ENCODE results near the gene FLACC1. TPM values are rescaled to one million over a fixed set of nuclear protein-coding genes. Genes with fewer than 3 reads are reported as not detected.

The FLACC1 gene
- total and polyA plus RNA-seq, 2 donors (not counting 1 experiment from before 2014, with no cell fraction given), result 1.5 to 5.0 TPM

DNA sequence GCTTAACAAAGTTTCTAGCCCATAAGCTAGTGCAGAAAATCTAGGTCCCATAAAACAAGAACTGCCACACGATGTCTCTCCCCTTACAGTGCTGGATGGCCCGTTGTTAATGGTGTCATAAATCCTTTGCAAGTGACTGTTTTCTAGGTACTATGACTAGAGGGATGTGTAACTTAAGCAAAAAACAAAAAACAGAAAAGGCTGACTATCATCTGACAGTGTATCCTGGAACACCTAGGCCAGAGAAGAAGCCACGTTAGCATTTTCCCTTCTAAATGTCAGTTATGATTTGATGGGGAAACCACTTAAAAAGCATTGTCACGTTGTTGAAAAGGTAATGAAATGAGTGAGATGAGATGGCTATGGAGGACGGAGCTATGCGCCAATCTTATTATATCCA lies 94.4 kb downstream of the FLACC1 start:
- Histone ChIP-seq H3K4me3 (ENCODE audit: control extremely low read depth in 1 of 5, extremely low read depth in 1 of 5, insufficient read depth in 1 of 5, low read depth in 2 of 5, low read length in 4 of 5) (peak overlapping the region in 3 of 5 experiments; percentile 7 to 42 (median 16)), H3K9ac (ENCODE audit: low read length) (peak overlapping the region; percentile 44), H3K27me3 (replicated peaks in 1 of 4; ENCODE audit: control extremely low read depth in 1 of 4, control insufficient read depth in 3 of 4, insufficient read depth in 4 of 4, low read length in 3 of 4) (no peaks in the 10 kb centered on the region)

GRCh38 chr2:201261906-201262305 lies 95.2 kb downstream of the FLACC1 start:
- peaks cover 75% of the 10 kb centered on the region for H3K79me2 ChIP-seq (ENCODE audit: control insufficient read depth, insufficient read depth, low read length)
- ChIA-PET POLR2A (interaction anchor here (2.4 to 2.8 kb wide), 3 partner anchors 25 to 144 kb away, joined by 8 to 14 read pairs (median 14); no protein-coding TSS in a partner anchor), CTCF (interaction anchor here (0.9 to 10.9 kb wide), 10 partner anchors 8 to 103 kb away, joined by 3 to 123 read pairs (median 6); partner anchors contain the start of gene CASP10)
- no peaks in the 10 kb centered on the region for H3K9me3 ChIP-seq (ENCODE audit: control extremely low read depth in 1 of 3, control insufficient read depth in 2 of 3, insufficient read depth in 1 of 3, low read length in 2 of 3)
- H3K4me3 ChIP-seq (ENCODE audit: control extremely low read depth in 1 of 5, extremely low read depth in 1 of 5, insufficient read depth in 1 of 5, low read depth in 2 of 5, low read length in 4 of 5), result peak overlapping the region; percentile 74 to 97 (median 79)
- H3K4me2 ChIP-seq (replicated peaks; ENCODE audit: low read depth, low read length, poor library complexity, severe bottlenecking), result peak overlapping the region; percentile 87
- no CpG with 5 or more reads among the region's 2 CpGs for WGBS (ENCODE audit: insufficient coverage)
- peak overlapping the region; percentile 84 for H3K9ac ChIP-seq (ENCODE audit: low read length)
- TF ChIP-seq, protein P1, sequence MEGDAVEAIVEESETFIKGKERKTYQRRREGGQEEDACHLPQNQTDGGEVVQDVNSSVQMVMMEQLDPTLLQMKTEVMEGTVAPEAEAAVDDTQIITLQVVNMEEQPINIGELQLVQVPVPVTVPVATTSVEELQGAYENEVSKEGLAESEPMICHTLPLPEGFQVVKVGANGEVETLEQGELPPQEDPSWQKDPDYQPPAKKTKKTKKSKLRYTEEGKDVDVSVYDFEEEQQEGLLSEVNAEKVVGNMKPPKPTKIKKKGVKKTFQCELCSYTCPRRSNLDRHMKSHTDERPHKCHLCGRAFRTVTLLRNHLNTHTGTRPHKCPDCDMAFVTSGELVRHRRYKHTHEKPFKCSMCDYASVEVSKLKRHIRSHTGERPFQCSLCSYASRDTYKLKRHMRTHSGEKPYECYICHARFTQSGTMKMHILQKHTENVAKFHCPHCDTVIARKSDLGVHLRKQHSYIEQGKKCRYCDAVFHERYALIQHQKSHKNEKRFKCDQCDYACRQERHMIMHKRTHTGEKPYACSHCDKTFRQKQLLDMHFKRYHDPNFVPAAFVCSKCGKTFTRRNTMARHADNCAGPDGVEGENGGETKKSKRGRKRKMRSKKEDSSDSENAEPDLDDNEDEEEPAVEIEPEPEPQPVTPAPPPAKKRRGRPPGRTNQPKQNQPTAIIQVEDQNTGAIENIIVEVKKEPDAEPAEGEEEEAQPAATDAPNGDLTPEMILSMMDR (IDR thresholded peaks at IDR 0.05), result no peak
- TF ChIP-seq EZH2 (IDR thresholded peaks at IDR 0.05; ENCODE audit: borderline replicate concordance, insufficient read depth, low read depth, low read length, poor library complexity, severe bottlenecking), result no peak
- H2AFZ ChIP-seq (ENCODE audit: insufficient read depth, low read depth, low read length, poor library complexity, severe bottlenecking), result peak overlapping the region; percentile 43
- H3K36me3 ChIP-seq (replicated peaks in 1 of 2; ENCODE audit: control extremely low read depth in 1 of 2, control insufficient read depth in 1 of 2, extremely low read depth in 1 of 2, insufficient read depth in 2 of 2, low read length in 1 of 2), result peaks cover 4 to 12% of the 10 kb centered on the region in 2 experiments
- DNase-seq (no peak), ATAC-seq (ENCODE audit: low read depth) (no peak)
- intact Hi-C loops (cut with micrococcal nuclease), result loop anchor here (2.0 to 5.0 kb wide), 2 partner anchors 15 to 380 kb away; partner anchors contain the start of gene TMEM237
- H3K4me3 Mint-ChIP-seq, result peak overlapping the region; percentile 97
- H3K27me3 Mint-ChIP-seq, result no peaks in the 10 kb centered on the region
- peak overlapping the region; percentile 40 to 98 for H3K27ac ChIP-seq (ENCODE audit: low read length in 2 of 2)
- peaks cover 80% of the 10 kb centered on the region for H3K4me1 Mint-ChIP-seq
- H3K27me3 ChIP-seq (replicated peaks in 1 of 4; ENCODE audit: control extremely low read depth in 1 of 4, control insufficient read depth in 3 of 4, insufficient read depth in 4 of 4, low read length in 3 of 4), result no peaks in the 10 kb centered on the region
- peaks cover 21% of the 10 kb centered on the region for H4K20me1 ChIP-seq (ENCODE audit: control insufficient read depth, insufficient read depth, low read length, poor library complexity, severe bottlenecking)
- H3K9me3 Mint-ChIP-seq (ENCODE audit: insufficient read depth), result no peaks in the 10 kb centered on the region
- peak overlapping the region; percentile 99 for H3K27ac Mint-ChIP-seq
- peaks cover 59 to 72% of the 10 kb centered on the region in 2 donors for H3K4me1 ChIP-seq (ENCODE audit: control insufficient read depth in 2 of 2, insufficient read depth in 2 of 2, low read length in 2 of 2)

More for the DNA sequence above, 94.4 kb downstream of the FLACC1 start:
- Histone ChIP-seq H3K9me3 (ENCODE audit: control extremely low read depth in 1 of 3, control insufficient read depth in 2 of 3, insufficient read depth in 1 of 3, low read length in 2 of 3) (no peaks in the 10 kb centered on the region), H2AFZ (ENCODE audit: insufficient read depth, low read depth, low read length, poor library complexity, severe bottlenecking) (peak overlapping the region; percentile 21), H3K27ac (ENCODE audit: low read length in 2 of 2) (peak overlapping the region; percentile 19 to 37), H3K4me1 (ENCODE audit: control insufficient read depth in 2 of 2, insufficient read depth in 2 of 2, low read length in 2 of 2) (peaks cover 54 to 64% of the 10 kb centered on the region in 2 donors), H4K20me1 (ENCODE audit: control insufficient read depth, insufficient read depth, low read length, poor library complexity, severe bottlenecking) (peaks cover 29% of the 10 kb centered on the region), H3K79me2 (ENCODE audit: control insufficient read depth, insufficient read depth, low read length) (peaks cover 83% of the 10 kb centered on the region), H3K36me3 (replicated peaks in 1 of 2; ENCODE audit: control extremely low read depth in 1 of 2, control insufficient read depth in 1 of 2, extremely low read depth in 1 of 2, insufficient read depth in 2 of 2, low read length in 1 of 2) (peaks cover 9 to 20% of the 10 kb centered on the region in 2 experiments), H3K4me2 (replicated peaks; ENCODE audit: low read depth, low read length, poor library complexity, severe bottlenecking) (peak overlapping the region; percentile 87)
- POLR2A ChIA-PET, result no interaction called here
- intact Hi-C loops (cut with micrococcal nuclease), result loop anchor here (5.0 kb wide), 1 partner anchor 380 kb away; the partner anchor contains the start of gene TMEM237
- CTCF ChIA-PET, result interaction anchor here (1.1 to 10.9 kb wide), 7 partner anchors 11 to 102 kb away, joined by 3 to 123 read pairs (median 8); partner anchors contain the start of gene CASP10
- peaks cover 80% of the 10 kb centered on the region for H3K4me1 Mint-ChIP-seq
- H3K27me3 Mint-ChIP-seq, result no peaks in the 10 kb centered on the region
- H3K4me3 Mint-ChIP-seq, result peak overlapping the region; percentile 68
- no CpG with 5 or more reads among the region's 6 CpGs for WGBS (ENCODE audit: insufficient coverage)
- DNase-seq (no peak), ATAC-seq (ENCODE audit: low read depth) (no peak)
- TF ChIP-seq EZH2 (IDR thresholded peaks at IDR 0.05; ENCODE audit: borderline replicate concordance, insufficient read depth, low read depth, low read length, poor library complexity, severe bottlenecking), result no peak
- TF ChIP-seq, protein P1 (IDR thresholded peaks at IDR 0.05), result no peak
- H3K9me3 Mint-ChIP-seq (ENCODE audit: insufficient read depth), result no peaks in the 10 kb centered on the region
- peak overlapping the region; percentile 57 for H3K27ac Mint-ChIP-seq

Data from B cell (primary cell).